PFSK-1 (cell line): ENCODE measurements around the gene LRRC27.

Source experiments
- POLR2AphosphoS5 ChIP-seq: IDR thresholded peaks from 2 replicates; pipeline ENCODE4 v1.6.1; 2012; ENCODE audit warnings: low read depth, mild to moderate bottlenecking, control low read depth, low read length, moderate library complexity
- SIN3A ChIP-seq: IDR thresholded peaks from 2 replicates; pipeline ENCODE4 v1.6.1; 2012; ENCODE audit warnings: mild to moderate bottlenecking, low read length, moderate library complexity, borderline replicate concordance; ENCODE audit not compliant: insufficient read depth

DNA sequence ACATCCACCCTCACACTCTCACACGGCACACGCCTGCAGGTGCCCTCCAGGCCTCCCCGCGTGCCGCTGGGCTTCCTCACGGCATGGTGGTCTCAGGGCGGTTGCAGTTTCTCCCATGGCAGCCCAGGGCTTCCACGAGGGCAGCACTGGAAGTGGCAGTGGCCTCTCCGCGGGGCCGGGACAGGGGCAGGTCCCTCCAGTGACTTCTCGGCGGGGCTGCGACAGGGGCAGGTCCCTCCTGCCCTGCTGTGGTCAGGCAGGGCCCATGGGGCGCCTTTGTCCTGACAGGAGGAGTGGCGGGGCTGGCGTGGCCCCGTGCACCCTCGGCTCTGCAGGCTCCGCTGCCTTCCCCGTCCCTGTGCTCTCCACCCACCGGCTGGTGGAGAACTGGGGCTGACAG, 84.0 kb downstream of the LRRC27 start:
- TF ChIP-seq POLR2AphosphoS5 (no peak), SIN3A (no peak)
